ENCODE data around the gene TBATA.

TBATA gene

DNA sequence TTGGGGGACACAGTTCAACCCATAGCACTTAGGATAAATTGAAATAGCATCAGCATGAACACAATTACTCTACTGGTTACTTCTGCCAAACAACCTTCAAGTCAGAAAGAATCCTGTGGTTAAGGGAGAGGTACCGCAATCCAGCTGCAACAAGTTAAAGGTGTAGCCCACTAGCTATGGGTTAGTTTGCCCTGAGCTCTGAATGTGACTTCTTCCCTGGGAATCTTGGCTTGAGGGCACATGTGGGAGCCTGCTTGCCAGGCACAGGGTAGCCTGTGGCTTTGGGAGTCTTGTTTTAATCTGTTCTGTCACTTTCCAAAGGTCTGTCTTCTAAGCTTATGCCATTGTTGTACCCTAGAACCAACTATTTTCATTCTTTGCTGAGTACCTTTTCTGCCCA is 21.7 kb upstream of the TBATA start:
- DNase-seq: no peak

DNA sequence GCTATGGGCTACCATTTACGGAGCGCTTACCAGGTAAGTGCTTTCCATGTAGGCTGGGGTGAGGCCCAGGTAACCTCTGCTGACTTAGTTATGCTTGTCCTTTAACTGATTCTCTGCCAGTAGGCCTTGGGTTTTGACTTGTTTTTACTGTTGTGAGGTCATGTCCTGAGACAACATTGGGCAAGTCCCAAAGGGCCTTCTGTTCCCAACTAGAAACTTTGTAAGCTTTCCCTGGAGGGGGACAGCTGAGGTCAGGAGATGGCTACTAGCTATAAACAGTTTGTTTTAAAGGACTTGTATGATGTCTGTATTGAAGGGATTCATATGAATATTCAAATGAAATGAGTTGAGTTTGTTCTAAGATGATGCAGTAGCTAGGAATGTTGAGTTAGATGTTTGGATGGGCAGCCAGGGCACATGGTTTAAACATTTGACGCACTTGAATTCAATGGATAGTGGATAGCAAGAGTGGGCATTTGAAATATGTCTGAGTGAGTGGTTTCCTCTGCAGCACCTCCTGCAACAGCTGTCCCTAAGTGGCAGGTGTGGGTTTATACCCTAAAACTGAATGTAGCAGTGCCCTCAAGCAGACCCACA is 20.5 kb upstream of the TBATA start:
- no peak for DNase-seq

DNA sequence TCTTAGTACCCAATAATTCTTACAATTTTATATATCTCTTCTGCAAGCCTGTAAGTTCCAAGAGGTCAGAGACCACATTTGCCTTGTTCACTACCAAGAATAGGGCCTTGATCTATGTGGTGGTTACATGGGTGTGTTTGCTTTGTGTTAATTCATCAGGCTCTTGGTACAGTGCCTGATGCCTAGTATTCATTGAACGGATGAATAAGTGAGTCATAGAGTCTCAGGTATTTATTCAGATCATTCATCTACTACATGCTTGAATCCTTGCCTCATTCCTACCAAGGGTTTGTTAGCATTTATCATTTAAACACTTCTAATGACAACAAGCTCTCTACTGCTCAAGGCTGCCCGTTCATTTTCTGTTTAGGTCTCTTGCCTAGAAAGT is 19.2 kb upstream of the TBATA start:
- DNase-seq: no peak

DNA sequence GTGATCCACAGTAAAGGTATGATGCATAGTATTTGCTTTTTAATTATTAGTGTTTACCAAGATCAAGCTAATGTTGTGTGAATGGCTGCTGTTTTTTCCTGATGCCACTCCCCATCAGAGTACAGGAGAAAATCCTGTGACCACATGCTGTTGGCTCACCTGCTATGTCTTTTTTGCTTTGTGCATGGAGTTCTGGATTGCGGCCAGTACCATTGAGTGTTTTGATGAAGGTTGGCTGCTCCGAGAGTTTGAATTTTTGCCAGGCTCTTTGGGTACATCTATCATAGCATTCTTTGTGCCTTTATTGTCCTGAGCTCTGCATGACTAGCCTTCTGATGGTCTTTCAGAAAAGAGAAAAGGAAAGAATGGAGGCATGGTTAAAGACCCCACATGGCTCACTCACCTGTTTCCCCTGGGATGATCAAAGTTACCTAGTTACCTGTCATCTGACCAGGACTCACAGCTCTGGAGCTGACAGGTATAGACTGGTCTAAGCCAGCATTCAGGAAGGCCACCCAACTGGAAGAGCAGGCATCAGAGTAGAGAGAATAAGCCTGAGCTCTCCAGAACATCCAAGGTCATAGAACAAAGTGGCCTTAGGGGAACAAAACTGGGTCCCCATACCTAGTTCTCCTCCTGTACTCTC is 18.7 kb upstream of the TBATA start:
- DNase-seq: no peak

DNA sequence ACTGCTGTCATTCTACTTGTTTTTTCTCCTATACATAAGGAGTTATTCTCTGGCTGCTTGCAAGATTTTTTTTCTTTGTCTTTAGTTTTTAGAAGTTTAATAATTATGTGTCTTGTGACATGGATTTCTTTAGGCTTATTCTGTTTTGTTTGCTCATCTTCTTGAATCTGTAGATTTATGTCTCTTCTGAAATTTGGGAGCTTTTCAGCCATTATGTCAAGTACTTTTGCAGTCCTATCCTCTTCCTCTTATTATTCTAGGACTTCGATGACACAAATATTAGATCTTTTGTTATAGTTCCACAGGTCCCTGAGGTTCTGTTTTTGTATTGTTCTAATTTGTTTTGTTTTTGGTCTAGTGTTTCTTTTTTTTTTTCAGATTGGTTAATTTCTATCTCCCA is 16.7 kb upstream of the TBATA start:
- no peak for DNase-seq

DNA sequence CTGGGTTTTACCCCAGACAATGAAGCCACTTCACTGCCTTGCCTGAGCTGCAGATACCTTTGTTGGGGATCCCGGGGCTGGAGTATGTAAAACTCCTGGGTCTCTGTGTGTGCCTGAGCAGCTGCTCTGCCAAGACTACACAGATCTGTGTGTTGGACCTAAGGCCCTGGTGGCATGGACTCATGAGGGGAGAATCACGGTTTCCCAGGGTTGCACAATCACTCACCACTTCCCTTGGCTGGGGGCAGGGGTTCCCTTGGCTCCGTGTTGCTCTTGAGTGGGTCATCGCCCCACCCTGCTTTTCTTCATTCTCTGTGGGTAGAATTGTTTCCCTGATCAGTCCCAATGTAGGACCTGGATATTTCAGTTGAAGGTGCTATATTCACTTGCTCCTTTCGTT is 13.9 kb upstream of the TBATA start:
- DNase-seq: no peak

DNA sequence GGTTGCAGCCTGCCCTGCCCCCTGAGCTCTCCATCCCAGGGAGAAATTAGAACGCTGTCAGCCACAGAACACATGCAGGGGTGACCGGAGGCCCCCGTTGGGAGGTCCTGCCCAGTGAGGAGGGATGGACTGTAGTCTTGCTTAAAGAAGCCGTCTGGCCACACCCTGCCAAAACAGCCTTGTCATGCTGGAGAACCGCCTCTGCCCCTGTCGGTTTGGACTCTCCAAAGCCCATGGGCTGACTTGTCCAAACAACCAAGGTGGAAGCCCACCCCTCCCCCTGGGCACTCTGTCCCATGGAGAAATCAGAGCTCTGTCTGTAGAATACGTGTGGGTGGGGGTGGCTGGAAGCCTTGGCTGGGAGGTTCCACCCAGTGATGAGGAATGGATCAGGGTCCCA is 12.7 kb upstream of the TBATA start:
- DNase-seq: no peak

DNA sequence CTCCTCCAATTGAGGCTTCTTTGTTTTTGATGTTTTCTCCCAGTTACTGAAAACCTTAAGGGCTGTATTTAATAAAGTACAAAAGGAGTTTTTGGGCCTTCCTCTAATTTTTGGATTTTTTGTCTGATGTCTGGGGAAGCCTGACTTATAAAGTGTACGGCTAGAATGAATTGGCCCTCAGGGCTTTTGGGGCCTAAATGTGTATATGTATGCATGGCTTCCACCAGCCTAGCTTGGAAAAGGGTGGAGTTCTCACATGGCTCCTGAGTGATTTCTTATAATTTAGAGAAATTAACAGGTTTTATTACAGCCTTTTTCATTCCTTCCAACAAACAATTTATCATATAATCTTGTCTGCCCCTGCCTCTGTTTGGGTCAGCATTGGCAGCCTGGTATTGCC is 10.4 kb upstream of the TBATA start:
- DNase-seq: no peak

DNA sequence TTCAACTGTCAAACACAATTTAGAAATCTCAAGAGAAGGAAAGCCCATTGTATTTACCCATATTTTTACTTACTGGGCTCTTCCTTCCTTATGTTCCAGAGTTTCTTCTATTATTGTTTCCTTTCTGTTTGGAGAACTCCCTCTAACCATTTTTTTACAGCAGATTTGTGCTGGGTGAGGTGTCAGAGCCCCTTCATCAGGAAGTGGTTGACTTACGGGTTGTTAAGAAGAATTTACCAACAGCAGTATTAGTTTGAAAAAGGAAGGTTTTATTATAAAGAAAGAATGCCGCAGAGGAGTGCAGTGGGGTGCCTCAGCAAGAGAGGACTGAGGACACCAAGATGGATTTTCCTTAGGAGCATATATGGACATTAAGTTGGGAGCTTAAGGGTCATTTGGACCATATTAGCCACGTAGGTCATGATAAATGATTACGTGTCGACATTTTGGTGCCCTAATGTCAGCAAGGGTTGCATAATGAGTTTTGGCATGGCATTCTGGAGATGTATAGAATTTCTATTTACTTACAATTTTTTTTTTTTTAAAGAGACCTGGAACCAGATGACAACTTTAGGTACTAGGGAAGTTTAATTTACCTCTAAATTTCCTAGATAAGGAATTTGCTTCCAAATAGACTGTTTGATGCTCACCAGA is 6.3 kb upstream of the TBATA start:
- DNase-seq: no peak

DNA sequence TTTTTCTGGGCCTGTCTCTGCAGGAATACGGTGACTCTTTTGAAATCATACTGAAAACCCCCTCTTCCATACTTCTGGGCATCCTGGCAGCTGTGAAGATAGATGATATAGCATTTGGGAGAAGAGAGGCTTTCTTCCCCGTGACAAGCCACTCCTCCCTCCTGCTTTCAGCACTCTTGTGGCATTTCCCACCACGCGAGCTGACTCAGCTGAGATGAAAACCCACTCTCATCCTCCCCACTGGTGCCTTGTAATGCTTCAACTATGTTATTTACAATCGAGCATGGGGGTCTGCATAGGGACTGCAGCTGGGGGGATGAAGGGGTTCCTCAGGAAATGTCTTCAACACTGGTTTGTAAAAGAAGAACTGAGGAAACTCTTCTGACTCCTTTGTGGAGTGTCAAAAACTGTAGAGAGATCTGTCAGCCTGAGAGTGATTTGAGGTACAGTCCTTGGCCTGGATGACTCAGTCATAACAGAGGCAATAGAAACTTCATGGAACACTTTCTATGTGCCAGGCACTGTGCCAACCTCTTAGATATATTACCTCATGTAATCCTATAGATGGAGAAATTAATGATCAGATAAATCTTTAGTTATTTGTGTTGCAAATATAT is 1.7 kb upstream of the TBATA start:
- peak; percentile 29 for DNase-seq

DNA sequence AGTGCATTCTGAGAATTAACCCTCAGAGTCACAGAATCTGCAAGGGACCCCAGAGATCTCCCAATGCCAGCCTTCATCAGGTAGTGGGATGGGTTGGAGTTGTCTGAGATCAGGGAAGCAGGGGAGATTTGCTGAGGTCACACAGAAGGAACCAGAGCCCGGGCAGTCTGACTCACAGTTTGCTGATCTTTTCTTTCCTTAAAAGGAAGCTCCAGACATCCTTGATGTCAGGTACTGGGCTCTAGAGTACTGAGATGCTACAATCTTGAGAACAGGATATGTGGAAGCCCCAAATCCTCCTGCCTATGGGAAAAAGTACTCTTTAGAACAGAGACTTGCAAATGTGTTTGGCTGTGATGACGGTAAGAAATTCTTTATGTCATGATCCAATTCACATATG is 706 bp downstream of the TBATA start:
- no peak for DNase-seq

DNA sequence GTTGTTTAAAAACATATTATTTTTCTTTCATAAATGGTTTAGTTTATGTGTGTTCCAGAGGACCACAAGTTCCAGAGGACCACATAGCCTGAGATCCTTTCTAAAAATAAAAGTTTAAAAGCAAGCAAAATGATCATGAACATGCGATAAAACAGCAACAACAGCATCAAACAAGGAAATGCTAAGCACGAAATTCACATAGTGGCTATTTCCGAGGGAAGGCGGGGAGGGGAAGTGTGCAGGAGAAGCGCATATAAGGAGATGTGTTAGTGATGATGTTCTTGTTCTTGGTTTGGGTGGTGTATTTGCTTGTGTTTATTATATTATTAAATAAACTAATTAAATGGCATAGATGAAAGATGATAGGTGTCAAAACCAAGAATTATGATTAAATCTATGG is 1.2 kb downstream of the TBATA start:
- DNase-seq: no peak

DNA sequence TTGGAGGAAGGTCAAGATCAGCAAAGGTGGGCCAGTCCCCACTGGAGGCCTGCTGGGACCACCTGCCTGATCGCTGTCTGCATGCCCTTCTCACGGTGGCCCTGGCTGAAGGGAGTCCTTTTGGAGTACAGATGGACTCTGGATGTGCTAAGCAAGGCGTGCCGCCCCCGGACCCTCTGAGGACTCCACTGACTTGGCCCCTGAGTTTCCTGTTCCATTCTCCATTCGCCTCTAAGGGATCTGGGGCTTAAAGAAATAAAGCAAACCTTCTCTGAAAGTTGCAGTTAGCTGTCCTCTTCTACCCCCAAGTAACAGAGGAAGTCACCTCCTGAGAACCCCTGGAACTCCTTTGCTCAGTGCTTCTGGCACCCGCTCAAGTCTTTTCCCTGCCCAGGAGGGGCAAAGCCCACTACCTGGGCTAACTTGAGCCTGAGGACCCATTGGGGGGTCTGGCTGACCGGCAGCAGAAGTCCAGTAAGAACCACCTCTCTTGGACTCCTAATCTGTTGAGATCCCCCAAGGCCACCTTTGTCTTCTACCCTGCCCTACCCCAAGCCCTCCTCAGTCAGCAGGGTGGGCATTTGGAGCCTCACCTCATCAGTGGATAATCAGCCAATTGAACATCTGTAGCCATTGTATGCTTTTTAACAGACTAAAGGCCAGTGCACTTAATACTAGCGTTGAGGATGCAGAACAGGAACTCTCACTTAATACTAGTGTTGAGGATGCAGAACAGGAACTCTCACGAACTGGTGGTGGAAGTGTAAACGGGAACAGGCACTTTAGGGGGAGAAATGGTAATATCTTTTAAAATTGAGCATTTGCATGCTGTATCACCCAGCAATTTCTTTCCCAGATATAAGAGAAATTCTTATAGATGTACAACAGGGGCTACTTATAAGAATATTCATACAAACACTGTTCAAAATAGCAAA is 2.2 kb downstream of the TBATA start:
- DNase-seq: no peak

DNA sequence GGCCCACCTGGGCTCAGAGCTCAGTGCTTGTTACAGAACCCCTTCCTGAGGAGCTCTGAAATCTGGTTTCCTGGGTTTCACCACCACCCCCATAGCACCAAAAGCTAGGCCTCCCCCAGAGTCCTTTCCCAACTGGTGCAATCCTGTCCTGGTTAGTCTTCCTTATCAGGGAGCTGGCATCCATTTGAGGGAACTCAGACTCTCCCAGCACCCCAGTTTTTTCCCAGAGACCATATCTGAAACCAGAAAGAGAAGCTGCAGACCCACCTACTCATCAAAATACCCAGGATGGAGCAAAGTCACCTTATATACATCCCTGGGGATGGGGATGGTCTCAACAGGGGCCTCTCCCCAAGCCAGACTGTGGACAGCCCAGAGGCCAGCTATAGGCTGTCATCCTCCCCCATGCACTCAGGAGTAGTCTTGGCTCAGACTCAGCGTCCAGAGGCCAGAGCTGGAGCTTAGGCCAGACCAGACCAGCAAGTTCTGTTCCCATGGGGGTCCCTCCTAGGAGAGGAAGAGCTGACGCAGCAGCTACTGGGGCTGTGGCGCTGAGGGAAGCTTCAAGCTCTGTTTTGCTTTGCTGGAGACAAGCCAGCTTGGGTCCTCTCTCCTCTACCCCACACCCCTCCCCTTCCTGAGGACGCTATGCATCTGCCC is 3.0 kb downstream of the TBATA start:
- DNase-seq: no peak

DNA sequence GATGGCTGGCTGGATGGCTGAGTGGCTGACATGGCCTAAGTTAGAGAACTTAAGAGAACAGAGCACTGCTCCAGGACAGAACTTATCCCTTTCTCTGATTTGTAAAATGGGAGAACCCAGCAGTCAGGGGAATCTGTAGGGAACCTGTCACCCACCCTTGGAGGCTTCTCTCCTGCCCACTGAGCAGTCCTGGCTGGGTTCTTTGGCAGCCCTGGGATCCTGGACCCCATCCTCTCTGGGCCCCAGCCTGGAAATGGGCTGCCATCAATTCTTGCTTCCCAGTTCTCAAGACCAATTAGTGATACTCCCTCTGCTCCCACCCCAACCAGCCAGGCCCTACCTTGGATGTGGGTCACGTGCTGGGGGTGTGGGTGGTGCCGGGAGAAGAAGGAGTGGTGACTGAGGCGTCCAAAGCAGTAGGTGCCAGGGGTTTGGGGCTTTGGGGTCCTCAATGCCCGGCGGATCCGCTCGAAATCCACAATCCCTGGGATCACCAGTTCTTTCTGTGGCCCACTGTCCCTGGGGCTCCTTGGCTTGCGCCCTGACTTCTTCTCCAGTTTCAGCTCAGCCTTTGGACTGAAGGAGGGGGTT is 3.6 kb downstream of the TBATA start:
- no peak for DNase-seq

DNA sequence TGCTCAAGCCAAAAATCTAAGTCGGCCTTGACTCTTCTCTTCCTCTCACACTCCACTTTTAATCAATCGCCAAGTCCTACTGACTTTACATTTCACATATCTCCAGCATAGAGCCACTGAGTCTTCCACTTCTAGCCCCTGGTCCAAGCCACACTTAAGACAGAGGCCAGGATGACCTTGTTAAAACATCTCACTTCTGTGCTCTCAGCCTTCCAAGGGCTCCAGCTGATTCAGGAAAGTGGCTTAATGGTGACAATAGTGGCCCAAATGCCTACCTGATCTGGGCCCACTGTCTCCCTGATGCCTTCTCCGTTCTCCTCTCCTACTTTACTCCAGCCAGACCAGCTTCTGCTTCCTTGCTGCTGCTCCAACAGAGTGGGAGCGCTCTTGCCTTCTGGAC is 4.4 kb downstream of the TBATA start:
- DNase-seq: no peak

DNA sequence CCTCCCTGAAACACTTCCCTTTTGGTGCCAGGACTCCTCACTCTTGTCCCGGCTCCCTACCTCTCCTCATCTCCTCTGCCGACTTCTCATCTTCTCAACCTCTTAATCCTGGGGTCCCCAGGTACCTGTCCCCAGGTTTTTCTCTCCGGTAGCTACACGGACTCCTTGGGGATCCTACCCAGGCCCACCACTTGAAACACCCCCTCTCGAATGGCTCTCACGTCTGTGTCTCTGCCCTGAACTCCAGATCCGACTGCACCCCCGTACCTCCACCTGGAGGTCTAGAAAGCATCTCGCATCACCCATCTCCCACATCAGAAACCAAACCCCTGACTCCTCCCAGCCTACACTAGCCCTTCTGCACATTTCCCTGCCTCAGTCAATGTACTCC is 4.8 kb downstream of the TBATA start:
- no peak for DNase-seq

DNA sequence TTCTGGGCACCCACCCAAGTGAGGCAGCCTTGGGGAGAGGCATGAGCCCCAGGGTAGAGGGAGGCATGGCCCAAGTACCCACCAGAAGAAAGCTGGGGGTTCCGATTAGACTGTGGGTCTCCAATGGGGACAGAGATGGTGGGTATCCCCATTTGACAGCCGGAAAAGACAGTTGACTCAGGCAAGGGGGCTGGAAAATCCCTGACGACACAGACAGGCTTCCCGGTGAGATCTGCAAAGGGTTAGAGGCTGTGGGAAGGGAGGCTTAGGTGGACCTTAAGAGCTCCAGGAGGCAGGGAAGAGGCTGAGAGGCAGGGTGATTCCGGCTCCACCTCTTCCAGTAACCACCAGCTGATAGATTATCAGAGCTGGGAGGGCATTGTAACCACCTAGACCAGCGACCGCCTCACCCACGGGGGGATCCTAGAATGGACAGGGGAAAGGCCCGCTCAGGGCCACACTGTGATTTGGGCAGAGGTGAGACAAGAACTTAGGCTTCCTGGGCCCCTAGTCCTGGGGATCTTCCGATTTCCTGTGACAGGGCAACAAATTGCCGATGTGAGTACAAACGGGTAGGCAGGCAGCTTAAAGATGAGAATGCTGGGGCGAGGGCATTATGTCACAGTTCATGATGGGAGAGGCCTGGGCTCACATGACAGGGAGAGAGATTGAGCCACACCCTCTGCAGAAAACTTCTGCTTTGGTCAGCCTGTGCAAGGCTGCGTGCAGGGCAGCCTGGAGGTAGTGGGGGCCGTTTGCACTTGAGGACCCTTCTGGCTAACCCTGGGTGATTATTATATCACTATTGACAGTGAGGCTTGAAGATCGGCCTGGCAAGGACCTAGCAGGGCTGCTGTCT is 5.4 kb downstream of the TBATA start:
- no peak for DNase-seq

DNA sequence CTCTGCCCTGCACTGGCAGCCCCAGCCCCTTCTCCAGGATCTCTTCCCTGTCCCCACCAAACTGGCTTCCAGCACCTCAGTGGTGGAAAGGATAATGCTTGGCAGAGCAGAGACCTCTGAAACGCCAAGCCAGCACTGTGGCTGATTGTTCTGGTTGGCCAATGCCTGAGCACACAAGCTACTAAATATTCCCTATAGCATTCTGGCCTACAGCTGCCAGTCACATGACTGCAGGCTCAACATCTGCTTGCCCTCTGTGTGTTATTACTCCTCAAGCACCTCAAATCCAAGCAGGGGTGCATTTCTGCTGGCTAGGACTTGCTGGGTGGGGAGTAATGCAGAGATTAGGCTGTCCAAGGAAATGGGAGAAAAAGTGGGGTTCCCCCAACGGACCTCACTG is 6.1 kb downstream of the TBATA start:
- DNase-seq: no peak

DNA sequence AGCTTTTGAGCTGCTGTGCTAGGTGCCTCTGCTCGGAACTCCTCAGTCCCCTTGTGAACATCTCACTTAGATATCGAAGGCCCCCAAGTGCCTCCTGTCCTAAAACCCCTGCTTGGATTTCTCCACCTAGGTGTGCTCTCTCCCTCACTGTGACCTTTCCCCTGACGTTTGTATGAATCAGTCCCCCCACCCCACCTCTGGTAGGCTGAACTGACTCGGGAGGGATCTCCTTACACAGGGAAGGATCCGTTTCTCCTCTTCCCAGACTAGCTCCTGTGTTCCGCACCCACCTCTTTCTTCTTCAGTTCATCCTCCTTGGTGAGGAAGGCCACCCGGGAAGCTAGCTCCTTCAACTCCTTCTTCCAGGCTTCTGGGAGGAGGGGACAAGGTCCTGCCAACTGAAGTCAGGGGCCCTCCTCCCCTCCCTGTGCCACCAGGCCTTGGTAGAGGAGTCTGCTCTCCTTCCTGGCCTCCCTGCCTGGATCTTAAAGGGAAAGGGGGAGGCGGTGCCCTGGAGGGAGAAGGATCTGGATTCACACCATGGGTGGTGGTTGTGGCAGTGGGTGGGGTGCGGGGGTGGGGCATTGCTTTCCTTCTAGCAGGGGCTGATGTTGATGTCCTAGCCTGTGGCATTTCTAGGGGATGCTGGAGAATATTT is 6.8 kb downstream of the TBATA start:
- no peak for DNase-seq
